K562 (cell line): Measurements from ENCODE around the gene INPP1. TPM values are rescaled to one million over a fixed set of nuclear protein-coding genes. Genes with fewer than 3 reads are reported as not detected.

Experiments used
- ATAC-seq: fragments of 200-7000 bp; cut with Tn5 transposase; 3 replicates; pipeline ENCODE4 v1.9.1; 2020; ENCODE audit warnings: moderate library complexity
- BruUV-seq: library from RNA; stranded (reverse); fragments of 400-500 nt; replicated peaks from 2 replicates; lab custom pipeline; 2021; lab: Mats Ljungman, UMichigan
- CTCF ChIA-PET: fragments of 300-600 bp; formaldehyde crosslinking; extraction: SDS; loops from one replicate; lab custom pipeline; 2021; ENCODE audit warnings: low intra/inter-chr PET ratio; lab: Yijun Ruan, JAX
- POLR2A ChIA-PET: fragments of 300-600, 350-650 bp; sonication (Branson Sonifier 250); formaldehyde crosslinking; extraction: SDS; loops from one replicate; lab custom pipeline; 2021; ENCODE audit warnings: antibody characterized with exemption, inconsistent platforms; lab: Yijun Ruan, JAX
- DNase-seq, 4 experiments: peaks; one replicate each; pipeline versions ENCODE4 v3.0.0 to v3.0.0-alpha.2; 2011 to 2018; ENCODE audit warnings: low spot score in 3 of 4, mixed read lengths in 3 of 4; ENCODE audit errors: extremely low read depth in 1 of 4
- FAIRE-seq: peaks from 2 replicates; lab custom pipeline; 2011; peaks lifted over from hg19 to GRCh38; lab: Jason Lieb, UNC
- H2AFZ ChIP-seq: 2 replicates; pipeline ENCODE4 v1.6.0; 2011; ENCODE audit warnings: low read depth, low read length, control low read depth, inconsistent platforms
- H3K27ac ChIP-seq: fragments of 200-600 bp; 3 replicates; pipeline ENCODE4 v1.8.0; 2011; ENCODE audit warnings: low read depth, mild to moderate bottlenecking, control low read depth, inconsistent platforms, low read length, moderate library complexity, mixed read lengths; ENCODE audit errors: extremely low read depth
- H3K27me3 ChIP-seq, 2 experiments: fragments of 300-600 bp in 1 of 2; 2 replicates in 1 of 2; 3 replicates in 1 of 2; pipeline versions ENCODE4 v1.6.0 to v1.8.0; 2011; ENCODE audit warnings: inconsistent platforms in 2 of 2, low read length in 2 of 2, mild to moderate bottlenecking in 1 of 2, mixed read lengths in 1 of 2, moderate library complexity in 1 of 2; ENCODE audit not compliant: control insufficient read depth in 2 of 2, insufficient read depth in 2 of 2
- H3K36me3 ChIP-seq: fragments of 300-600 bp; 3 replicates; pipeline ENCODE4 v1.8.0; 2011; ENCODE audit warnings: mild to moderate bottlenecking, low read length, inconsistent platforms; ENCODE audit not compliant: control insufficient read depth, insufficient read depth
- H3K4me1 ChIP-seq, 2 experiments: fragments of 200-600 bp in 1 of 2; replicated peaks in 1 of 2; 2 replicates in 1 of 2; 3 replicates in 1 of 2; pipeline versions ENCODE4 v1.5.1 to v1.8.0; 2011; ENCODE audit warnings: inconsistent platforms in 2 of 2, low read length in 2 of 2, mild to moderate bottlenecking in 1 of 2, mixed read lengths in 1 of 2, moderate library complexity in 1 of 2; ENCODE audit not compliant: control insufficient read depth in 2 of 2, insufficient read depth in 2 of 2
- H3K4me2 ChIP-seq: 2 replicates; pipeline ENCODE4 v1.6.1; 2011; ENCODE audit warnings: low read length, control low read depth, inconsistent platforms, mixed read lengths; ENCODE audit not compliant: insufficient read depth
- H3K4me3 ChIP-seq: fragments of 200-600 bp; sonication (generic), shearing (Covaris generic); 2 replicates; pipeline ENCODE4 v1.5.1; 2016; ENCODE audit warnings: control low read depth, inconsistent platforms
- H3K79me2 ChIP-seq: fragments of 200-600 bp; 3 replicates; pipeline ENCODE4 v1.8.0; 2011; ENCODE audit warnings: low read length, inconsistent platforms; ENCODE audit not compliant: control insufficient read depth, insufficient read depth
- H3K9ac ChIP-seq, 2 experiments: 2 replicates each; pipeline versions ENCODE4 v1.6.0 to v1.6.1; 2011; ENCODE audit warnings: low read depth in 2 of 2, low read length in 2 of 2, control low read depth in 1 of 2, inconsistent platforms in 1 of 2, mild to moderate bottlenecking in 1 of 2, mixed read lengths in 1 of 2; ENCODE audit not compliant: insufficient read depth in 1 of 2
- H3K9me1 ChIP-seq: one replicate; pipeline ENCODE4 v1.6.0; 2011; ENCODE audit warnings: inconsistent platforms, mild to moderate bottlenecking, low read length, moderate library complexity; ENCODE audit not compliant: control insufficient read depth, insufficient read depth
- H3K9me3 ChIP-seq: replicated peaks from 2 replicates; pipeline ENCODE4 v1.5.1; 2011; ENCODE audit warnings: low read depth, low read length, inconsistent platforms; ENCODE audit not compliant: control insufficient read depth, insufficient read depth
- H4K20me1 ChIP-seq: replicated peaks from 2 replicates; pipeline ENCODE4 v1.6.1; 2011; ENCODE audit warnings: low read length, inconsistent platforms, mixed read lengths; ENCODE audit not compliant: control insufficient read depth, insufficient read depth
- HNRNPK ChIP-seq: fragments of 200-400 bp; formaldehyde crosslinking; IDR thresholded peaks from one replicate; pipeline ENCODE4 v1.6.1; 2018; ENCODE audit warnings: mild to moderate bottlenecking, low read depth, low read length; ENCODE audit not compliant: poor library complexity, severe bottlenecking
- KLF10 ChIP-seq: fragments of 250-450 bp; sonication (Bioruptor Pico); IDR thresholded peaks from 2 replicates; pipeline ENCODE4 v1.6.1; 2021; ENCODE audit warnings: matching md5 sums
- MCM3 ChIP-seq: fragments of 450-650 bp; IDR thresholded peaks from 2 replicates; pipeline ENCODE4 v1.6.1; 2016
- NCOA4 ChIP-seq: fragments of 450-650 bp; IDR thresholded peaks from 2 replicates; pipeline ENCODE4 v1.6.1; 2018; ENCODE audit warnings: mild to moderate bottlenecking; ENCODE audit not compliant: partially characterized antibody
- RBFOX2 ChIP-seq: fragments of 200-400 bp; formaldehyde crosslinking; IDR thresholded peaks from 2 replicates; pipeline ENCODE4 v1.6.1; 2017; ENCODE audit warnings: low read depth, mild to moderate bottlenecking, low read length, moderate library complexity
- SMARCC2 ChIP-seq: fragments of 450-650 bp; IDR thresholded peaks from 2 replicates; pipeline ENCODE4 v1.6.1; 2017; ENCODE audit warnings: antibody characterized with exemption, moderate library complexity, mild to moderate bottlenecking, low read depth
- TFAM ChIP-seq: fragments of 250-450 bp; sonication (Bioruptor Pico); conservative IDR thresholded peaks from 2 replicates; pipeline ENCODE4 v1.5.0; 2021; ENCODE audit warnings: mild to moderate bottlenecking, moderate library complexity
- ZNF134 ChIP-seq: fragments of 250-450 bp; sonication (Bioruptor Pico); conservative IDR thresholded peaks from 2 replicates; pipeline ENCODE4 v1.4.0; 2020
- ZNF174 ChIP-seq: fragments of 250-450 bp; sonication (Bioruptor Pico); IDR thresholded peaks from 2 replicates; pipeline ENCODE4 v1.4.0; 2020; ENCODE audit warnings: mild to moderate bottlenecking
- ZNF282 ChIP-seq: sonication (generic); formaldehyde crosslinking; IDR thresholded peaks from 2 replicates; pipeline ENCODE4 v1.8.1; 2023; ENCODE audit warnings: missing genetic modification reagents
- WGBS: fragments of 100-300 bp; shearing (Covaris generic); methylation state at CpG from one replicate; pipeline ENCODE4 v1.1.6; 2016; ENCODE audit warnings: low coverage, mixed read lengths; ENCODE audit not compliant: insufficient coverage; ENCODE audit errors: missing lambda C conversion rate; 5-methylcytosine and 5-hydroxymethylcytosine counted together
- in situ Hi-C: fragments of 300-500 bp; cut with MboI; formaldehyde crosslinking; loops from 4 replicates; pipeline ENCODE4 v1.15.0; 2018; ENCODE audit warnings: inconsistent platforms, mixed read lengths
- intact Hi-C: fragments of 100-400 bp; cut with micrococcal nuclease; formaldehyde crosslinking; loops from 2 replicates; pipeline ENCODE4 v1.14.2; 2022
- polyA plus RNA-seq, 8 experiments: library from polyadenylated mRNA; depleted of rRNA in 4 of 8; stranded (reverse) in 5 of 8; unstranded in 3 of 8; fragments of >200 nt; fragmentation: Nextera tagmentation in 2 of 8; fragmentation: Illumina TruSeq in 1 of 8; extraction: Ambion mirVana in 2 of 8; extraction: Trizol in 1 of 8; gene quantifications; 2 replicates each; pipeline versions ENCODE4 v1.2.1 to v1.2.3, GENCODE V29; 2011 to 2014; ENCODE audit warnings: inconsistent platforms in 1 of 8, missing spikeins in 1 of 8
- total RNA-seq, 7 experiments: library from RNA; depleted of rRNA in 6 of 7; stranded (reverse); fragments of >200 nt in 6 of 7; fragmentation: Illumina TruSeq in 2 of 7; extraction: Trizol in 2 of 7; gene quantifications; 2 replicates each; pipeline versions ENCODE4 v1.2.1 to v1.2.3, GENCODE V29; 2011 to 2021; ENCODE audit warnings: low replicate concordance in 1 of 7
- TF ChIP-seq, protein P1 (sequence below): fragments of 250-450 bp; sonication (Bioruptor Pico); IDR thresholded peaks from 2 replicates; pipeline ENCODE4 v1.5.0; 2020; ENCODE audit warnings: mild to moderate bottlenecking, borderline replicate concordance
- TF ChIP-seq, protein P2 (sequence below): fragments of 450-650 bp; formaldehyde crosslinking; IDR thresholded peaks from 2 replicates; pipeline ENCODE4 v1.4.0; 2020; ENCODE audit warnings: mild to moderate bottlenecking, mixed read lengths
- TF ChIP-seq, protein P3 (sequence below): fragments of 450-650 bp; IDR thresholded peaks from 2 replicates; pipeline ENCODE4 v1.7.0; 2016; ENCODE audit warnings: borderline replicate concordance
- TF ChIP-seq, protein P4 (sequence below): sonication (generic); IDR thresholded peaks from 2 replicates; pipeline ENCODE4 v1.6.1; 2016

INPP1 gene
- total and polyA plus RNA-seq, 9 of the 15 experiments (the other 6 are each of a cell fraction or from before 2014, with no cell fraction given) = 3.7 to 11.8 (median 6.5) TPM

DNA sequence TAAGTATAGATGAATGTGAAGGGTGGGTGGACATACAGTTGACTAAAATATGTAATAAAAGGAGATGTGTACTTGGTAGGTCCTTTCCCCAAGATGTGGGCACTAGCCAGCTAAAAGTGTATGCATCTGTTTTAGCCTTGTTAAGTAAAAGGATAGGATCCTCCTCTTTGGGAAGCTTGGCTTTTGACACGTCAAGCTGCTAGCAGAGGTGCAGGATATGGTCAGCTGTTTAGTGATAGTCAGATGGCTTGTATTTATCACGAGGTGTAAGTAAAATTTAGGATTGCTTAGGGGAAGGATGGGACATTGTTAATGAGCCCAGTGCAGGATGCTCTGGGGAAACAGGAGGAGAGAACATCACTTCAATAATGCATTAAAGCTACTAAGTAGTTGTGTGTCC is 66.2 kb downstream of the INPP1 start (continued):
- TF ChIP-seq, protein P1, sequence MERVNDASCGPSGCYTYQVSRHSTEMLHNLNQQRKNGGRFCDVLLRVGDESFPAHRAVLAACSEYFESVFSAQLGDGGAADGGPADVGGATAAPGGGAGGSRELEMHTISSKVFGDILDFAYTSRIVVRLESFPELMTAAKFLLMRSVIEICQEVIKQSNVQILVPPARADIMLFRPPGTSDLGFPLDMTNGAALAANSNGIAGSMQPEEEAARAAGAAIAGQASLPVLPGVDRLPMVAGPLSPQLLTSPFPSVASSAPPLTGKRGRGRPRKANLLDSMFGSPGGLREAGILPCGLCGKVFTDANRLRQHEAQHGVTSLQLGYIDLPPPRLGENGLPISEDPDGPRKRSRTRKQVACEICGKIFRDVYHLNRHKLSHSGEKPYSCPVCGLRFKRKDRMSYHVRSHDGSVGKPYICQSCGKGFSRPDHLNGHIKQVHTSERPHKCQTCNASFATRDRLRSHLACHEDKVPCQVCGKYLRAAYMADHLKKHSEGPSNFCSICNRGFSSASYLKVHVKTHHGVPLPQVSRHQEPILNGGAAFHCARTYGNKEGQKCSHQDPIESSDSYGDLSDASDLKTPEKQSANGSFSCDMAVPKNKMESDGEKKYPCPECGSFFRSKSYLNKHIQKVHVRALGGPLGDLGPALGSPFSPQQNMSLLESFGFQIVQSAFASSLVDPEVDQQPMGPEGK (CRISPR knock-in tag) = no peak

DNA sequence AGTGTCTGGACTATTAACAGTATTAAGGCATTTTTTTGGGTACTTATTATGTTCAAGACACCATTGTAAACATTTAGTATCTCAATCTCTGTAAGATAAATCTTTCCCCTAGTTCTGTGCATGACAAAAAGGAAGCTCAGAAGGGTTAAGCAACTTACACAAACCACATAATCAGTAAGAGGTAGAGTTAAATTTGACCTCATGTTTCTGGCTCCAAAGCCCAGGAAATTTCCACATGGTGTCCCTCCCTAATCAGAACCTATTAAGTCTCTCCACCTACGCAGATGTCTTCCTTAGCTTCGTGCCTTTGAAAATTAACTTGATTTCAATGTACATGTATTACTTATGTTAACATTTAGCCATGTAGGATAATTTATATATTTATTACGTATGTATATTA is 66.8 kb downstream of the INPP1 start:
- H3K9me1 ChIP-seq = no peaks in the 10 kb centered on the region
- POLR2A ChIA-PET = interaction anchor here (0.6 to 1.3 kb wide), 3 partner anchors 9 to 776 kb away, joined by 3 to 5 read pairs (median 3); no protein-coding TSS in a partner anchor
- no peaks in the 10 kb centered on the region for H3K27me3 ChIP-seq
- FAIRE-seq = no peak
- H4K20me1 ChIP-seq = no peaks in the 10 kb centered on the region
- no peak overlapping the region for H3K27ac ChIP-seq
- H3K4me2 ChIP-seq = no peak overlapping the region
- CTCF ChIA-PET = no interaction called here
- H3K36me3 ChIP-seq = no peaks in the 10 kb centered on the region
- intact Hi-C loops (no loop called here), in situ Hi-C loops (no loop called here)
- peaks cover 14 to 17% of the 10 kb centered on the region in 2 experiments; a peak in 4 of 5 replicates for H3K4me1 ChIP-seq
- no TSS peak for BruUV-seq
- no peak for DNase-seq
- no peak overlapping the region for H3K4me3 ChIP-seq
- WGBS = 70% methylated on average over 3 of the region's 3 CpGs
- H3K9ac ChIP-seq = no peak overlapping the region
- H3K79me2 ChIP-seq = no peaks in the 10 kb centered on the region
- H3K9me3 ChIP-seq = no peaks in the 10 kb centered on the region
- H2AFZ ChIP-seq = no peak overlapping the region
- no peak for ATAC-seq
- TF ChIP-seq ZNF134 (CRISPR knock-in tag) = no peak
- TF ChIP-seq, protein P2, sequence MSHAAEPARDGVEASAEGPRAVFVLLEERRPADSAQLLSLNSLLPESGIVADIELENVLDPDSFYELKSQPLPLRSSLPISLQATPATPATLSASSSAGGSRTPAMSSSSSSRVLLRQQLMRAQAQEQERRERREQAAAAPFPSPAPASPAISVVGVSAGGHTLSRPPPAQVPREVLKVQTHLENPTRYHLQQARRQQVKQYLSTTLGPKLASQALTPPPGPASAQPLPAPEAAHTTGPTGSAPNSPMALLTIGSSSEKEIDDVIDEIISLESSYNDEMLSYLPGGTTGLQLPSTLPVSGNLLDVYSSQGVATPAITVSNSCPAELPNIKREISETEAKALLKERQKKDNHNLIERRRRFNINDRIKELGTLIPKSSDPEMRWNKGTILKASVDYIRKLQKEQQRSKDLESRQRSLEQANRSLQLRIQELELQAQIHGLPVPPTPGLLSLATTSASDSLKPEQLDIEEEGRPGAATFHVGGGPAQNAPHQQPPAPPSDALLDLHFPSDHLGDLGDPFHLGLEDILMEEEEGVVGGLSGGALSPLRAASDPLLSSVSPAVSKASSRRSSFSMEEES (CRISPR knock-in tag) = no peak
- TF ChIP-seq SMARCC2 = no peak
- TF ChIP-seq ZNF174 (CRISPR knock-in tag) = no peak
- no peak for TF ChIP-seq KLF10 (CRISPR knock-in tag)
- no peak for TF ChIP-seq RBFOX2
- TF ChIP-seq, protein P3, sequence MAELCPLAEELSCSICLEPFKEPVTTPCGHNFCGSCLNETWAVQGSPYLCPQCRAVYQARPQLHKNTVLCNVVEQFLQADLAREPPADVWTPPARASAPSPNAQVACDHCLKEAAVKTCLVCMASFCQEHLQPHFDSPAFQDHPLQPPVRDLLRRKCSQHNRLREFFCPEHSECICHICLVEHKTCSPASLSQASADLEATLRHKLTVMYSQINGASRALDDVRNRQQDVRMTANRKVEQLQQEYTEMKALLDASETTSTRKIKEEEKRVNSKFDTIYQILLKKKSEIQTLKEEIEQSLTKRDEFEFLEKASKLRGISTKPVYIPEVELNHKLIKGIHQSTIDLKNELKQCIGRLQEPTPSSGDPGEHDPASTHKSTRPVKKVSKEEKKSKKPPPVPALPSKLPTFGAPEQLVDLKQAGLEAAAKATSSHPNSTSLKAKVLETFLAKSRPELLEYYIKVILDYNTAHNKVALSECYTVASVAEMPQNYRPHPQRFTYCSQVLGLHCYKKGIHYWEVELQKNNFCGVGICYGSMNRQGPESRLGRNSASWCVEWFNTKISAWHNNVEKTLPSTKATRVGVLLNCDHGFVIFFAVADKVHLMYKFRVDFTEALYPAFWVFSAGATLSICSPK = no peak
- no peak for TF ChIP-seq ZNF282 (CRISPR knock-in tag)
- TF ChIP-seq MCM3 = no peak
- no peak for TF ChIP-seq HNRNPK
- TF ChIP-seq, protein P4, sequence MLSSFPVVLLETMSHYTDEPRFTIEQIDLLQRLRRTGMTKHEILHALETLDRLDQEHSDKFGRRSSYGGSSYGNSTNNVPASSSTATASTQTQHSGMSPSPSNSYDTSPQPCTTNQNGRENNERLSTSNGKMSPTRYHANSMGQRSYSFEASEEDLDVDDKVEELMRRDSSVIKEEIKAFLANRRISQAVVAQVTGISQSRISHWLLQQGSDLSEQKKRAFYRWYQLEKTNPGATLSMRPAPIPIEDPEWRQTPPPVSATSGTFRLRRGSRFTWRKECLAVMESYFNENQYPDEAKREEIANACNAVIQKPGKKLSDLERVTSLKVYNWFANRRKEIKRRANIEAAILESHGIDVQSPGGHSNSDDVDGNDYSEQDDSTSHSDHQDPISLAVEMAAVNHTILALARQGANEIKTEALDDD = no peak
- no peak for TF ChIP-seq NCOA4
- no peak for TF ChIP-seq TFAM (CRISPR knock-in tag)
